Breast epithelium (tissue), 4 donors: ENCODE results near the gene TM2D3. TPM values are rescaled to one million over a fixed set of nuclear protein-coding genes. Genes with fewer than 3 reads are reported as not detected.

Experiments used
- DNase-seq, 2 donors: peaks; one replicate each; pipeline ENCODE4 v3.0.0-alpha.2; 2019; ENCODE audit warnings: low spot score in 2 of 2
- H3K27ac ChIP-seq, 2 donors: fragments of 200-600 bp; sonication (generic) in 1 of 2; one replicate each; pipeline ENCODE4 v1.5.1; 2016 to 2019; ENCODE audit warnings: mild to moderate bottlenecking in 1 of 2
- H3K27me3 ChIP-seq, 2 donors: fragments of 200-600 bp; sonication (generic) in 1 of 2; one replicate each; pipeline versions ENCODE4 v1.5.1 to v1.6.0; 2017 to 2019; ENCODE audit warnings: control low read depth in 1 of 2, mild to moderate bottlenecking in 1 of 2
- H3K36me3 ChIP-seq: fragments of 200-600 bp; one replicate; pipeline ENCODE4 v1.5.1; 2019
- H3K4me1 ChIP-seq, 2 donors: fragments of 200-600 bp; sonication (generic); one replicate each; pipeline ENCODE4 v1.5.1; 2016 to 2019; ENCODE audit warnings: control low read depth in 1 of 2
- H3K4me3 ChIP-seq, 3 donors: fragments of 200-600 bp; sonication (generic); 1 replicate in 2 of 3; 2 replicates in 1 of 3; pipeline ENCODE4 v1.5.1; 2016 to 2019; ENCODE audit warnings: mild to moderate bottlenecking in 3 of 3, moderate library complexity in 2 of 3
- H3K9me3 ChIP-seq, 2 donors: fragments of 200-600 bp; sonication (generic) in 1 of 2; one replicate each; pipeline ENCODE4 v1.5.1; 2016 to 2019; ENCODE audit warnings: control low read depth in 1 of 2
- POLR2A ChIP-seq: fragments of 450-650 bp; IDR thresholded peaks from one replicate; pipeline ENCODE4 v1.6.1; 2016; ENCODE audit warnings: antibody characterized with exemption, mild to moderate bottlenecking, moderate library complexity
- POLR2AphosphoS5 ChIP-seq, 3 donors: sonication (generic); formaldehyde crosslinking; IDR thresholded peaks; one replicate each; pipeline ENCODE4 v1.6.1; 2017; ENCODE audit warnings: antibody characterized with exemption in 3 of 3
- intact Hi-C: fragments of 100-400 bp; cut with DNase I; formaldehyde crosslinking; loops from one replicate; pipeline ENCODE4 v1.15.1; 2023; ENCODE audit warnings: low total_unique reads
- total RNA-seq, 3 donors: library from RNA; depleted of rRNA; stranded (reverse); fragments of >200 nt; gene quantifications; one replicate each; pipeline ENCODE4 v1.1.0, GENCODE V29; 2016
- TF ChIP-seq, protein P1 (sequence below), 3 donors: fragments of 450-650 bp; IDR thresholded peaks; one replicate each; pipeline ENCODE4 v1.5.1; 2016 to 2017; ENCODE audit warnings: antibody characterized with exemption in 3 of 3, mild to moderate bottlenecking in 3 of 3, moderate library complexity in 3 of 3

Gene TM2D3
- total RNA-seq, 3 donors from 2014 or later: 40.3 to 49.8 (median 46.2) TPM

DNA sequence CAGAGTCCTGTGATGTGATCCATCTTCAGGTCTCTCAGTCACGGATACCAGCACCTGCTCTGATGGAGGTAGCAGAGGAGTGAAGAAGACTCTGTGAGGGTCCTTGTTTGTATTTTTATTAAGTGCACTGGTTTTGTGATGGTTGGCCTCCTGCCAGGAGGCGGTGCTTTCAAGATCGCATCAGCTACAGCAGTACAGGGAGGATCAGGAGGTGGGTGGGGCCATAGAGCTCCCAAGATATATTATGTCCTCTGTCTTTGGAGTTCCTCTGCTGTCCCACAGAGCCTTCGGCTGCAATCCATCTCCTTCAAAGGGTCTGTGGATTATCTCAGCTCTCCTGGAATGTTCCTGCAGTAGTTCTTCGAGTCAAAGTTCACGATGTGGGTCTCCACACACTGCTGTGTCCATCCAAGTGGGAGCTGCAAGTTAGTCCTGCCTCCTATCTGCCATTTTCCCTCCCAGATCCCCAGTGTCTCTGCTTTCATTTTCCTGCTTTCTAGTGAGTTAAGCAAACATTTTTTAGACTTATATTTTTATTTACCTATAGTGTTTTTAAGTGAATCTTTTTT is 54.7 kb downstream of the TM2D3 start:
- Histone ChIP-seq H3K27me3 (peaks cover 0 to 10% of the 10 kb centered on the region in 2 donors), H3K4me1 (no peaks in the 10 kb centered on the region), H3K4me3 (no peak overlapping the region), H3K27ac (no peak overlapping the region), H3K9me3 (peaks cover 4 to 16% of the 10 kb centered on the region in 2 donors), H3K36me3 (no peaks in the 10 kb centered on the region)
- TF ChIP-seq, protein P1, sequence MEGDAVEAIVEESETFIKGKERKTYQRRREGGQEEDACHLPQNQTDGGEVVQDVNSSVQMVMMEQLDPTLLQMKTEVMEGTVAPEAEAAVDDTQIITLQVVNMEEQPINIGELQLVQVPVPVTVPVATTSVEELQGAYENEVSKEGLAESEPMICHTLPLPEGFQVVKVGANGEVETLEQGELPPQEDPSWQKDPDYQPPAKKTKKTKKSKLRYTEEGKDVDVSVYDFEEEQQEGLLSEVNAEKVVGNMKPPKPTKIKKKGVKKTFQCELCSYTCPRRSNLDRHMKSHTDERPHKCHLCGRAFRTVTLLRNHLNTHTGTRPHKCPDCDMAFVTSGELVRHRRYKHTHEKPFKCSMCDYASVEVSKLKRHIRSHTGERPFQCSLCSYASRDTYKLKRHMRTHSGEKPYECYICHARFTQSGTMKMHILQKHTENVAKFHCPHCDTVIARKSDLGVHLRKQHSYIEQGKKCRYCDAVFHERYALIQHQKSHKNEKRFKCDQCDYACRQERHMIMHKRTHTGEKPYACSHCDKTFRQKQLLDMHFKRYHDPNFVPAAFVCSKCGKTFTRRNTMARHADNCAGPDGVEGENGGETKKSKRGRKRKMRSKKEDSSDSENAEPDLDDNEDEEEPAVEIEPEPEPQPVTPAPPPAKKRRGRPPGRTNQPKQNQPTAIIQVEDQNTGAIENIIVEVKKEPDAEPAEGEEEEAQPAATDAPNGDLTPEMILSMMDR (IDR thresholded peaks at IDR 0.05): no peak
- no peak for TF ChIP-seq POLR2A
- no peak for TF ChIP-seq POLR2AphosphoS5 (IDR thresholded peaks at IDR 0.05)
- intact Hi-C loops: no loop called here
- no peak for DNase-seq

- H3K9me3 ChIP-seq: peaks cover 4 to 16% of the 10 kb centered on the region in 2 donors
- DNase-seq: no peak
- H3K4me1 ChIP-seq: no peaks in the 10 kb centered on the region
- intact Hi-C loops: no loop called here
- H3K4me3 ChIP-seq: no peak overlapping the region
- peaks cover 0 to 10% of the 10 kb centered on the region in 2 donors for H3K27me3 ChIP-seq
- H3K36me3 ChIP-seq: no peaks in the 10 kb centered on the region
- H3K27ac ChIP-seq: no peak overlapping the region
- TF ChIP-seq, protein P1 (IDR thresholded peaks at IDR 0.05): no peak
- TF ChIP-seq POLR2A (no peak), POLR2AphosphoS5 (IDR thresholded peaks at IDR 0.05) (no peak)
Observed at GRCh38 chr15:101596633-101597032, 55.5 kb downstream of the TM2D3 start.

Other genes with a start within 250 kb of the TM2D3 start
- gene PCSK6, start 162.7 kb downstream of the TM2D3 start, total RNA-seq: 10 to 100 TPM in 2 of 3 donors, 1 to 10 TPM in 1; 7.2 to 19.7 (median 18.0) TPM
- 10 to 100 TPM; 21.3 to 32.8 (median 25.3) TPM for gene TARS3, start 72.1 kb upstream of the TM2D3 start, total RNA-seq
- gene OR4F6, start 151.1 kb upstream of the TM2D3 start, total RNA-seq: not detected
- not detected for gene OR4F15, start 159.8 kb upstream of the TM2D3 start, total RNA-seq